HG02973 (cell line): ENCODE data around the gene TNRC6B.
"Not testable (repeated sequence)": the region's sequence is repeated elsewhere in the genome, so short reads cannot be mapped to it uniquely, and the experiment has no call there.

Source experiments
- ATAC-seq: cut with Tn5 transposase; IDR thresholded peaks from one replicate; pipeline ENCODE4 v1.9.1; 2021; ENCODE audit warnings: moderate library complexity; ENCODE audit not compliant: unreplicated experiment

TNRC6B gene

DNA sequence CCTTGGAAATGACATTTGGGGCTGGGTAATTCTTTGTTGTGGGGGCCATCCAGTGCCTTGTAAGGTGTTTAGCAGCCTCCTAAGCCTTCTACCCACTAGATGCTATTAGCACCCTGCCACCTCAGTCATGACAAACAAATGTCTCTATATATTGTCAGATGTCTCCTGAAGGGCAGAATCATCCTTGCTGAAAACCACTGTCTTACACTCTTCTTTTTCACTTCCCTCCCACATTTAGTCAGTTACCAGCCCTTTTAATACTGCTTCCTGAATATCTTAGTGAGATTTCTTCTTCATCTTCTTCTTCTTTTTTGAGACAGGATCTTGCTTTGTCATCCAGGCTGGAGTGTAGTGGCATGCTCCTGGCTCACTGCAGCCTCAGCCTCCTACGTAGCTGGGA lies 33.1 kb downstream of the TNRC6B start:
- ATAC-seq: peak; percentile 58

DNA sequence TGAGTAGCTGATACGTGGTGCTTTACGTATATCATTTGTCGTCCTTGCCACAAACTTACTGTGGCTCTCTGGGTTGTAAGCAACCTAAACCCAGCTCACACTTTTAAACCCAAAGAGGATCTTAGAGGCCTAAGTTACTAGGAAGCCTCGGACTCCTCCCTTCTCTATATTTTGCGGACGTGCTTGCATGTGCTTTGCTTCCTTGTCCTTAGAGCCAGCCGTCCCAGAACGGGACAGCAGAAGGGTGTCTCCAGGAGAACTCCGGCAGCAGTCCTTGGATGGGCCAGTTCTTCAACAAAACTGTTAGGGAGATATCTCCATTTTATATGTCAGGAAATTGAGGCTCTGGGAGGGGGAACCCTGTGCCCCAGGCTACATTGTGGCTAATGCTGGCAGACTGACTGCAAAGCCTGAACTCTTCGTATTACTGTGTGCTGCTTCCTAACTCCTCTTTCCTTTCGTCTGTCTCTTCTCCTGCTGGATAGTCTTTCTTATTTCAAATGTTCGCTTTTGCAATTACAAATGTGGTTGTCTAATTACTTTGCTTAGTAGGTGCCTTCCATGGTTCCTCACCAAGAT lies 33.8 kb downstream of the TNRC6B start:
- no peak for ATAC-seq

DNA sequence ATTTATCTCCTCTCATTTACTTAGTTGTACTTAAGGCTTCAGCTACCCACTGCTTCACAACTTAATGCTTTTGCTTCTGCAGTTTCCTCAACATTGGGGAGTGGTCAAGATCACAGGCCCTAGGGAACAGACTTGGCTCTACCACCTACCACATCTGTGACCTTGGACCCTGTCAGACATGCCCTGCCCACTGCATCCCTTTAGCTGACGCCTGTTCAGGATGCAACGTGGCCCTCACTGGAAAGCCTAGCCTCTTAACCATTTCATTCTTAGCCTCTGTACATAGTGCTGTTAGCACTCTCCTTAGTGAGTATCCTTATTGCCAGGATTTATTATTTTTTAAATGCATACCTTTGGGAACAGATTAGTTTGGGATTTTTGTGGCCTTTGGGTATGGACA lies 34.4 kb downstream of the TNRC6B start:
- no peak for ATAC-seq

DNA sequence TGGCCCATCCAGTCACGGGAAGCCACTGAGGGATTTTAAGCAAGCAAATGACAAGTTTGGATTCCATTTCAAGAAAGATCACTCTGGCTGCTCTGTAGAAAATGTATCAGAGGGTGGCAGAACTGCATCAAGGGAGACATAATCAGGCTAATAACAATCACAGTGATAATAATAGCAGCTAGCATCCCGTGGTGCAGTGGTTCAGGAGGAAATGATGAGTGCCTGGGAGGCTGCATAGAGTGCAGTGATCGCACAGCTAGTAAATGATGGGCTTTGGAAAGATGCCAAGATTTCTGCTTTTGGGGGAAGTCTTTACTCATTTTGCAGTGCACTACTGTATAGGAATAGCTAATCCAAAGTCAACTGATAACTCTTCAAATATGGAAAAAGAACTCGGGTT lies 35.8 kb downstream of the TNRC6B start:
- ATAC-seq: no peak

DNA sequence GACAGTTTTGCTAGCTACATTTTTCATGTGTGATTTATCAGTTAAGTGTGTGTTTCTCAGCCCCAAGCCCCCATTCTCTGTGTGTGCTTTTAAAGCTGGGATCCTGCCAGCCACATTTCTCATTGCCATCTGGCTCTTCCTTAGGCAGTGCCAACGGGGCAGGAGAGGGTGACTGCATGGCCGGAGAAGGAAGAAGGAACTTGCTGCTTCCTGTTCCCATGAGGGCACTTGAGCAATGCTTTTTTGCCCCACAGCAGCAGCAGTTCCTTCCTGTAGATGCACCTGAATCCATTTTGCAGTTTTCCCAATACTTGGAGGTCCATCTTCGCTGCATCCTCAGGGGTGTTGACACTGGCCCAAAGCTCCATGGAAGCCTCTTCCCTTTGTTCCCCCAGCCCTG lies 37.5 kb downstream of the TNRC6B start:
- ATAC-seq: no peak

DNA sequence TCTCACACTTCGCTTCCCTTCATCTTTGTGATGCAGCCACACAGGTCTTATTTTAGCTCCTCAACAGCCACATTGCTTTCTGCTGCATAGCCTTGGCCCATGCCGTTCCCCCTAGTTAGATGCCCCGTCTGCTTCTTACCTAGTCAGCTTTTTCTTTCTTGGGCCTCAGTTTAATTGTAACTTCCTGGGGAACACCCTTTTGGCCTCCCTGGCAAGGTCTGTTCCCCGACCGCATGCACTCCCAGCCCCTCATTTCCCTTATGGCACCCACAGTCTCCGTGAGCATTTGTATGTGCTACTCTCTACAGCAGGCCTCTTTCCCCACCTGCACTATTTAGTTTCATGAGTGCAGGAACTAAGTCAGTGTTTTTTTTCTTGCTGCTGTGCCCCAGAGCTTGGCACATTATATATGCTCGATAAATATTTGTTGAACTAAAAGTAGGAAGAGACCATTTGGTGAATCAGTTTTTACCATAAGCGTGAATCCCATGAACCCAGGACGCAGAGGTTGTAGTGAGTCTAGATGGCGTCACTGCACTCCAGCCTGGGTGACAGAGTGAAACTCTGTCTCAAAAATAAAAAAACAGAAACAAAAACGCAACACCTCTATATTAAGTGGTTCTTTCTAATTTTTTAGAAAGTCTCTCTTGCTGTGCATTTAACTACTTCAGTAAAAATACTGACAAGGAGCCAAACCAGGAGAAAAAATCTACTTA lies 38.5 kb downstream of the TNRC6B start:
- no peak for ATAC-seq

DNA sequence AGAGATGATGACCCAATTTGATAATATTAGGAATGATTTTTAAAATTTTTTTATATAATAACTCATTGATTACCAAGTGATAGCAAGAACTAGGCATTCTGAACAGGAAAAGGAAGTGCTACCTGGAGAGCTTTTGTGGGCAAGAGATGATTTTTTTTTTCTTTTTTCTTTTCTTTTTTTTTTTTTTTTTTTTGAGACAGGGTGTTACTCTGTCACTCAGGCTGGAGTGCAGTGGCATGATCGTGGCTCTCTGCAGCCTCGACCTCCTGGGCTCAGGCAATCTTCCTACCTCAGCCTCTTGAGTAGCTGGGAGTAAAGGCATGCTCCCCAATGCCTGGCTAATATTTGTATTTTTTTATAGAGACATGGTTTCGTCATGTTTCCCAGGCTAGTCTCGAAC lies 40.4 kb downstream of the TNRC6B start:
- no peak for ATAC-seq

DNA sequence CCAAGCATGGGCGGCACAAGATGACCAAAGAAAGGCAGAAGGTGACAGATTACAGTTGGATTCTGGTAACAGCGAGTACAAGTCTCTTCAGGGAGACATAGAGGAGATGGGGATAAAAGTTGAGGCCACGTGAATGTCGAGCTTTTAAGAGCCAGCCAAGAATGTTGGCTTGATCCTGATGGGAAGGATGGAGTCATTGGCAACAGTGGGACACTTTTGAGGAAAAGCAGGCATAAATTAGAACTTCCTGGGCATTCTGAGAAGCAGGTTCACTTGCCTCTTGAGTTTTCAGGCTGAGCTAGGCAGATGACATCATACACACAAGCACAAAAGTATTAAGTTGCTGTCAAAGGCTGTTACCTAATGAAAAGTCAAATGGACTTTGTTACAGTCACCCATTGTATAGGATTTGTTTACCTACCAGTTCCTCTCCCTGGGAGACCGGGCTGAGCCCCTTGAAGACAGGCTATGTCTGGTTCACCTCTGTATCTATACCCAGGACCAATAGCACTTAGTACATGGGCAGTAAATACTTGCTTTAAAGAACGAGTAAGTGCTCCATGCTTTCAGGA lies 41.1 kb downstream of the TNRC6B start:
- ATAC-seq: no peak

DNA sequence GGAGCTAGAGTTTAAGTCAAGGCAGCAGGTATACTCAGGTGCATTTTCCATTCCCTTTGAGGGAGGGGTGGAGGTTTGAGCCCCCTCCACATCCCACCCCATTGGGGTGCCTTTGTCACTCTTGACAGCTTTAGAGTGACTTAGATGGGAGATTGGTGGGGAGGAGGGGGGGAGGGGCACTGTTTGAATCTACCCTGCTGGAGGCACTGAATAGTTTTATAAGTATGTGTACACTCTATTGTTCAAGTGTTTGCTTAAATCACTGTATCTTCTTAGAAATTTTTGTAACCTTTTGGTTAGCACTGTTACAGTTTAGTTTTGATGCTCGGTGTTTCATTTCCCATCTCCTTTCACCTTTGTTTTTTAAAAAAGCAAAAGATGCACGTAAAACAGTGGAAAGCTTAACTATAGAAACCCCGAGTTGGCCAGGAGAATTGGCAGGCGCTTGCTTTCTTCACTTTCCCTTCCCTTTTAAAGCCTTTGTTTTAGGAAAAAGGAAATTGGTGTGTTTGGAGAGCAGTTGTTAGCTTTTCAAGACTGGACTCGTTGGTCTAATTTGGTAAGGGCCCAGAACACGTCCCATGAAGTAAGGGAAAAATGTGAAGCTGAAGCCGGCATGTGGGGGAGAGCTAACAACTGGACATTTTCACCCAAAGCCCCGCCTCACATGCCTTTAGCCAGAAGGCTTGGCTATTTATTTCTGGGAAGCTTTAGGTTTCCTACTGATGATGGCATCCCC lies 42.8 kb downstream of the TNRC6B start:
- no peak for ATAC-seq

DNA sequence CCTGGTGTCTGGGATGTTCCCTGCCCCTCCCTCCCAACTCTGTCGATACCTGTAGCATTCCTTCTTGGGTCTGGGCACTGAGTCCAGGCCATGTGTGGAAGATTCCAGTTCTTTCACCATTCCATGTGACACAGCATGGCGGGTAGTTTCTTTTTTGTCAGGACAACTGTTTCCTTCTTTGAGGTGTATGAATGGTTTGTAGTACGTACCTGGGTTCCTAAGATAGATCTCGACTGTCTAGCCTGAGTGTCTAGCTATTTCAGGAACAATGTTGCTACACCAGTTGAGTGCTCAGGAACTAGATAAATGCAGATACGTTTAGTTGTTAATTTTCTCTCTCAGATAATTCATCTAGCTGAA lies 43.3 kb downstream of the TNRC6B start:
- ATAC-seq: no peak

DNA sequence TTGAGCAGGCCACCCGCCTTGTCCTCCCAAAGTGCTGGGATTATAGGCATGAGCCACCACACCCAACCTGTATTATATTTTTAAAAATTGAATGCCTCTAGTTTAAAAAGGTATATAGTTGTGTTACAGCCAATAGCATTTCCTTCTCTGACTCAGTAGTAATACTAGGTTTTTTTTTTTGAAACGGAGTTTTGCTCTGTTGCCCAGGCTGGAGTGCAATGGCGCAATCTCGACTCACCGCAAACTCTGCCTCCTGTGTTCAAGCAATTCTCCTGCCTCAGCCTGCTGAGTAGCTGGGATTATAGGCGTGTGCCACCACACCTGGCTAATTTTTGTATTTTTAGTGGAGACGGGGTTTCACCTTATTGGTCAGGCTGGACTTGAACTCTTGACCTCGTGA lies 45.3 kb downstream of the TNRC6B start:
- not testable (repeated sequence) for ATAC-seq

DNA sequence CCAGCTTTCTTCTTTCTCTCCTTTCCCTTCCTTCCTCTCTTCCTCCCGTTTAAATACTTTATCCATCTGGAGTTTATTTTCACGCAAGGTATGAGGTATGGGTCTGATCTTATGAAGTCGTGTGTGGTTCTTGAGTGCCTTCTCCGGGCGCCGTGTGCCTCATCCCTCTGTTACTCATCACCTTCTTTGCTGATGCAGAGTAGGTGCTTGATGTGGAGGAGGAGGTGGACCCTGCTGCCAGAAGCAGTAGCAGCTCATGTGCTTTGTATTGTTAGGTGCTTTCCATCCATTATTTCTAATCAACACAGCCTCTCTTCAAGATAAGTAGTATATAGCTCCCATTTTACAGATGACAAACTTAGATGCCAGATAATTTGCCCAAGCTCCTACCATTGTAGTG lies 47.0 kb downstream of the TNRC6B start:
- no peak for ATAC-seq

DNA sequence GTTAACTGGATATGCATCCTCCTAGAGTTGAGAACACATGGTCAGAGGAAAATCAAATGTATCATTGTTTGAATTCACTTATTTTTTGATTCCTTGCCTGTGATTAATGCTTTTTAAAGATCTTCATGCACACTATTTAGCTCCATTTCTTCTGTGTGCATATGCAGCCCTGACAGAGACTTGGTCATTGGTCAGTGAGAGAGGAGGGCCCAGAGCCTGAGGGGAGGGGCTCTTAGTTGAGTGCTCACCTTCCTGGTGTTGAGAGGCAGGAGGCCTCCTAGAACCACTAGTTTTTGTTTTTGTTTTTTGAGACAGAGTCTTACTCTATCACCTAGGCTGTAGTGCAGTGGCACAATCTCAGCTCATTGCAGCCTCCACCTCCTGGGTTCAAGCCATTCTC lies 48.9 kb downstream of the TNRC6B start:
- ATAC-seq: no peak

DNA sequence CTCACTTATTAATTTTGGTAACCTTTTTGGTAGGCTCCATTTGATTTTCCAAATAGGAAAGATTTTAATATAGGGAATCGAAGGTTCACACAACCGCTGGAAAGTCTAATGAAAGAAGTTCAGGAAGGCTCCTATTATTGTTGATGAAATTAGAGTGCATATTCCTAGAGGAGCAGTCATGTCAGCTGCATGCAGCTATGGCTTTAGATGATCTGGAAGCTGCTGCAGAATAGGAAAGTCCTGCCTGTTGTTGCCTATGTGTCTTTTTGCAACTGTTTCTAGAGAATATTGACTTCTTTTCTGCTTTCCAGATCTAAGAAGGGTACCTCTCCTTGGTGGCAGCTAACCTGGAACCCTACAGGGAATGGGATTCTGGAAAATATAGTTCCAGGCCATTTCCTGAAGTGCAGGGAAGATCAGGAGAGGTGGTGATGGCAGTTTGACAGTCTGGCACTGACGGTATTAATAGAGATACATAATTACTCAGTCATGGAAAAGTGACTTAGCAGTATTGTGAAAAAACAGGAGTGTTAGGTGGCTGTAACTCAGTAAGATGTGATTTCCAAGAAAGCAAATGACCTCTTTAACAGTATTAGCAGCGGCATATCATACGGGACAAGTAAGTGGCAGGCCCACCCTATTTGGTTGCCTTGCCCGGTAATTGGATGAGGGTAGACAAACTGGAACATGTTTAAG lies 54.0 kb downstream of the TNRC6B start:
- ATAC-seq: no peak

DNA sequence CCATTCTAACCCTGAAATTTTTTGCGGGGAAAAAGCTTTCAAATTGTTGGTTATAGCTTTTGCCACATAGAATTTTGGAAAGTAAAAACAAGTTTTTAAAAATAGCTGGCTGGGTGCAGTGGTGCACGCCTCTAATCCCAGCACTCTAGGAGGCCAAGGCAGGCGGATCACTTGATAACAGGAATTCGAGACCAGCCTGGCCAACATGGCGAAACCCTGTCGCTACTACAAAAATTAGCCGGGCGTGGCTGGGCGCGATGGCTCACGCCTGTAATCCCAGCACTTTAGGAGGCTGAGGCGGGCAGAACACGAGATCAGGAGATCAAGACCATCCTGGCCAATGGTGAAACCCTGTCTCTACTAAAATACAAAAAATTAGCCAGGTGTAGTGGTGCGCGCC lies 54.9 kb downstream of the TNRC6B start:
- ATAC-seq: no peak

DNA sequence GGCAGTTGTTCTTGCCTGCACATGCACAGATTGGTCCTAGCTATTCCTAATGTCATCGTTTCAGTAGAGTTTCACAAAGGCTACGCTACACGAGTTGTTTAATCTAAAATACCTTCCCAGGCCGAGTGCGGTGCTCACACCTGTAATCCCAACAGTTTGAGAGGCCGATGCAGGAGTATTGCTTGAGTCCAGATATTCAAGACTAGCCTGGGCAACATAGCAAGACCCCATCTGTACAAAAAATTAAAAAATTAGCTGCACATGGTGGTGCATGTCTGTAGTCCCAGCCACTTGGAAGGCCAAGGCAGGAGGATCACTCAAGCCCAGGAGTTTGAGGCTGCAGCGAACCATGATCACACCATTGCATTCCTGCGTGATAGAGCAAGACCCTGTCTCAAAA lies 56.2 kb downstream of the TNRC6B start:
- ATAC-seq: no peak

DNA sequence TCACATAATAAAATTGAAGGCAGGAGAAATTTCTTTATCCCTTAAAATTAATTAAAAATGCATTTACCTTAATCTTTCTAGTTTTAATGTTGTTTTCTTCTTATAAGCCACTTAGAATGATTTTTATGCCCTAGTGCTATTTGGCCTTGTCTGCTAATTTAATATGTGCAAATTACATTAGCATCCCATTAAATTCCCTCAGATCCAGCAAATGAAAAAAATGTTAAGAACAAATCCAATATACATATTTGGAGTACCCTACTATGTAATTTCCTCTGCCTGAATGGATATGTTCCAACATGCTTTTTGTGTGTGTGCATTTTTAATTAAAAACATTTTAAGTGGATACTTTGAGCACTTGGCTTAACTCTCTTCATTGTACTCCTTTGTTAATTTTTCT lies 56.9 kb downstream of the TNRC6B start:
- no peak for ATAC-seq

DNA sequence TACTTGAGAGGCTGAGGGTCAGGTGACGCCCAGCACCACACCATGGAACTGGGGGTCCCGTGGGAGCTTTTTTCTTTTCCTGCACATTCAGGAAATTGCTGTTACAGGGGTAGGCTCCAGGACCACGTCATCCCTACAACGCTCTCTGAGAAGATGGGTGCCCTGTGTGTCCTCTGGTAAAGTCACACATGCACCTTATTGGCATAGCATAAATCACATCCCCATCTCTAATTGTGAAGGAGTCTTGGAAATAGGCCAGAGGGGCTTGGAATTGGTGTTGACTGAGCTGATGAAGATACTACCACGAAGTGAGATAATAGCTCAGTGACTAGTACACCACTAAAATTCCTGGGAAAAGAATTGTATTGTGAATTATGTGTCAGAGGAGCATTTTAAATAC lies 57.6 kb downstream of the TNRC6B start:
- ATAC-seq: no peak

DNA sequence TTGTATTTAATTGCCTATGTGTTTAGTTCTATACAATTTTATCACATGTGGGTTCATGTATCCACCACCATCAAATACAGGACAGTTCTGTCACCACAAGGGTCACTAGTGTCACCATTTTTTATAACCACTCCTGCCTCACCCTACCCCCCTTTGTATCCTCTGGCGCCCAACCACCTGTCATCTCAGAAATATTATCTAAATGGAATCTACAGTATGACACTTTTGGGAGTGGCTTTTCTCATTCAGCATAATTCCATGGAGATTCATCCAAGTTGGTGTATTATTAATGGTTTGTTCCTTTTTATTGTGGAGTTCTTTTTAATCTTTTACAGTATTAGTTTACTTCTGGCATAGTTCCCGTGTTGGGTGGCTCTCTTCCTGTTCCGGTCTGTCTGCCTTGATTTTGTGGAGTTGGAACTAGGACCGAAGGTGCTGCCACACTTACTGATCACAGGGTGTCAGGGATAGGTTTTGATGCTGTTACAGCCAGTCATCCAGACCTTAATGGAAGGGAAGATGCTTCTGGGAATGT lies 58.5 kb downstream of the TNRC6B start:
- ATAC-seq: no peak

DNA sequence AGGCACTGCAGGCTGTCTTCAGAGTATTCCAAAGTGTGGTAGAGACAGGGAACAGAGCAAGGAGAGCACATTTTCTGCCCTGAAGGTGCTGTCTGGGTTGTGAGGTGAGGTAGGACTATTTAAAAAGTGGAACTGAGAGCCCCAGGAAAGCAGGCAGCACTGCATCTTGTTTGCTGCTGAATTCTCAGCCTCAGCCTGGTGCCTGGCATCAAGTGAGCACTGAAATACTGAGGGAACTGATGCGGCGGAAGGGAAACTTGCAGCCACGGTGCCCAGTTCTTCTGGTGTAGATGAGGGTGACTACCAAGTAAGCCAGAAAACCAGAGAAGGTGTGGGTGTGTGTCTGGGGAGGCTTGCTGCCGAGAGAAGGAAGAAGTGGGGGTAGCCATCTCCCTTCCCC lies 59.5 kb downstream of the TNRC6B start:
- no peak for ATAC-seq

DNA sequence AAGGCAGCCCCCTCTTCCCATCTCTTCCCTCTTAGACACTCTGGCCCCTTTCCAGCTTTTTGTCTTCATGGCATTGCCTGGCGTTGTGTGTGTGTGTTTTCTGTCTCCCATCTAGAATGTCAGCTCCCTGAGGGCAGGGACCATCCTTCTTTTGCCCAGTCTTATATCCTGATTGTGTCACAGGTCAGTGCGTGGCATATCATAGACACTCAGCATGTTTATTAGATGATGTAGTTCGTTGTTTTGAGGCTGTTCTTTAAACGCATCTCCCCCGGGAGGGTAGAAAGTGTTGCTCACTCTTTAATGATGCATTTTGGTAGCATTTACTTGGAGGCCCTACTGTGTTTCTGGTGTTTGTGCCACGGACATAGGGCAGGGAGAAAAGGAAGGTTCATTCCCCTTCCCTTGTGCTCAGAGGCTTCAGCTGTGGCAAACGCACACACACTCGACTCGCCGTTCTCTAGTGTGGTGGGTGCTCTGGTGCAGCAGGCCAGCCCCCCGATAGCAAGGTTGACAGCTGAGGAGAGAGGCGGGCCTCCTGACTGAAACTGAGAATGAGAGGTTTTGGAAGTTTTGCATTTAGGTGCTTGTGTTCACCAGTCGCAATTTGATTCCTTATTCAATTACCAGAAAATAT lies 60.2 kb downstream of the TNRC6B start:
- no peak for ATAC-seq
